ENCODE measurements around the gene CLDN5. TPM values are rescaled to one million over a fixed set of nuclear protein-coding genes. Genes with fewer than 3 reads are reported as not detected.

Gene CLDN5
- total RNA-seq, 1 donor from 2014 or later, result 0.69 TPM

GRCh38 chr22:19519041-19519926 is 4.9 kb downstream of the CLDN5 start:
- Histone ChIP-seq H3K27ac (no peak overlapping the region), H3K4me1 (peaks cover 9% of the 10 kb centered on the region), H3K4me3 (no peak overlapping the region), H3F3A (ENCODE audit: low read depth) (peaks cover 19% of the 10 kb centered on the region), H4K20me1 (ENCODE audit: low read depth) (peaks cover 17% of the 10 kb centered on the region), H3K79me2 (ENCODE audit: low read depth) (no peaks in the 10 kb centered on the region), H3K36me3 (no peaks in the 10 kb centered on the region), H3K9me3 (ENCODE audit: low read depth) (no peaks in the 10 kb centered on the region), H2AFZ (replicated peaks) (no peak overlapping the region), H3K4me2 (no peak overlapping the region), H3K27me3 (peaks cover 29% of the 10 kb centered on the region), H3K9ac (no peak overlapping the region)
- no peak for DNase-seq (ENCODE audit: low spot score)
- H3K36me3 Mint-ChIP-seq, result peaks cover 15% of the 10 kb centered on the region
- TF ChIP-seq EZH2 (IDR thresholded peaks at IDR 0.05) (no peak), EZH2phosphoT487 (IDR thresholded peaks at IDR 0.05) (no peak), CTCF (IDR thresholded peaks at IDR 0.05) (no peak)
- H3K4me3 Mint-ChIP-seq, result no peak overlapping the region
- no peaks in the 10 kb centered on the region for H3K9me3 Mint-ChIP-seq
- peaks cover 12% of the 10 kb centered on the region for H3K27me3 Mint-ChIP-seq (ENCODE audit: insufficient read depth, low read depth)
- peaks cover 14% of the 10 kb centered on the region for H3K4me1 Mint-ChIP-seq
- no peak overlapping the region for H3K27ac Mint-ChIP-seq

- Mint-ChIP-seq H3K27me3 (ENCODE audit: insufficient read depth, low read depth) (peaks cover 12% of the 10 kb centered on the region), H3K27ac (no peak overlapping the region), H3K9me3 (no peaks in the 10 kb centered on the region), H3K4me3 (peak overlapping the region; percentile 21), H3K4me1 (peaks cover 14% of the 10 kb centered on the region), H3K36me3 (peaks cover 17% of the 10 kb centered on the region)
- Histone ChIP-seq H4K20me1 (ENCODE audit: low read depth) (peaks cover 17% of the 10 kb centered on the region), H3K27ac (no peak overlapping the region), H3K4me3 (no peak overlapping the region), H3F3A (ENCODE audit: low read depth) (peaks cover 15% of the 10 kb centered on the region), H3K4me2 (no peak overlapping the region), H3K9ac (no peak overlapping the region), H3K79me2 (ENCODE audit: low read depth) (no peaks in the 10 kb centered on the region), H3K4me1 (peaks cover 9% of the 10 kb centered on the region), H3K36me3 (no peaks in the 10 kb centered on the region), H3K9me3 (ENCODE audit: low read depth) (no peaks in the 10 kb centered on the region), H3K27me3 (peaks cover 23% of the 10 kb centered on the region), H2AFZ (replicated peaks) (no peak overlapping the region)
- DNase-seq (ENCODE audit: low spot score), result no peak
- TF ChIP-seq EZH2phosphoT487 (IDR thresholded peaks at IDR 0.05) (no peak), EZH2 (IDR thresholded peaks at IDR 0.05) (no peak), CTCF (IDR thresholded peaks at IDR 0.05) (no peak)
Observed at GRCh38 chr22:19518635-19519034, 5.6 kb downstream of the CLDN5 start.

GRCh38 chr22:19517919-19518611 is 6.1 kb downstream of the CLDN5 start:
- Histone ChIP-seq H3K4me2 (no peak overlapping the region), H3K36me3 (no peaks in the 10 kb centered on the region)
- TF ChIP-seq EZH2phosphoT487 (IDR thresholded peaks at IDR 0.05) (no peak), CTCF (IDR thresholded peaks at IDR 0.05) (no peak), EZH2 (IDR thresholded peaks at IDR 0.05) (no peak)

More at GRCh38 chr22:19517919-19518611, 6.1 kb downstream of the CLDN5 start:
- Histone ChIP-seq H3K79me2 (ENCODE audit: low read depth) (no peaks in the 10 kb centered on the region), H2AFZ (replicated peaks) (no peak overlapping the region), H3K9ac (no peak overlapping the region), H3K4me1 (peaks cover 8% of the 10 kb centered on the region), H4K20me1 (ENCODE audit: low read depth) (peaks cover 15% of the 10 kb centered on the region), H3F3A (ENCODE audit: low read depth) (peaks cover 9% of the 10 kb centered on the region), H3K4me3 (no peak overlapping the region), H3K27ac (no peak overlapping the region), H3K27me3 (peaks cover 17% of the 10 kb centered on the region), H3K9me3 (ENCODE audit: low read depth) (no peaks in the 10 kb centered on the region)
- Mint-ChIP-seq H3K36me3 (peaks cover 21% of the 10 kb centered on the region), H3K27ac (no peak overlapping the region), H3K4me3 (peak overlapping the region; percentile 21), H3K9me3 (no peaks in the 10 kb centered on the region), H3K4me1 (peaks cover 13% of the 10 kb centered on the region), H3K27me3 (ENCODE audit: insufficient read depth, low read depth) (peaks cover 9% of the 10 kb centered on the region)
- no peak for DNase-seq (ENCODE audit: low spot score)

All from neural progenitor cell (in vitro differentiated cells).